ENCODE results near the gene CRTC1. TPM values are rescaled to one million over a fixed set of nuclear protein-coding genes. Genes with fewer than 3 reads are reported as not detected.

The CRTC1 gene
- total RNA-seq = 10 to 100 TPM in 1 of 2 donors, 1 to 10 TPM in 1; 9.3 to 15.7 TPM
- long read RNA-seq, donor 1, partial matches to known transcripts = 4 of 5 reads
- long read RNA-seq, donor 1, other reads (novel, unspliced or antisense) = 0 of 5 reads
- long read RNA-seq, donor 2, partial matches to known transcripts = 7 of 19 reads
- long read RNA-seq, donor 2, other reads (novel, unspliced or antisense) = 12 of 19 reads

- intact Hi-C loops (cut with DNase I) = no loop called here
- DNase-seq (ENCODE audit: low spot score) = peak; percentile 97
Observed at GRCh38 chr19:18683109-18683957, at the start of gene CRTC1. Gene CRTC1, plus strand, starts transcription at chr19:18683680. Its CDS starts 23 bp downstream, at chr19:18683703.

GRCh38 chr19:18634612-18635297 is 48.7 kb upstream of the CRTC1 start:
- intact Hi-C loops (cut with DNase I) = no loop called here
- DNase-seq (ENCODE audit: low spot score) = no peak

- DNase-seq (ENCODE audit: low spot score) = no peak
- intact Hi-C loops (cut with DNase I) = no loop called here
Observed at GRCh38 chr19:18635831-18636182, 47.7 kb upstream of the CRTC1 start.

- intact Hi-C loops (cut with DNase I) = no loop called here
- DNase-seq (ENCODE audit: low spot score) = peak; percentile 100
Observed at GRCh38 chr19:18636183-18636968, 47.1 kb upstream of the CRTC1 start.

- DNase-seq (ENCODE audit: low spot score) = no peak
- intact Hi-C loops (cut with DNase I) = no loop called here
Observed at GRCh38 chr19:18636969-18637629, 46.4 kb upstream of the CRTC1 start, which contains the start of gene KLHL26. Gene KLHL26, plus strand, starts transcription at chr19:18637028. Its CDS starts 27 bp downstream, at chr19:18637055.

- DNase-seq (ENCODE audit: low spot score) = no peak
- intact Hi-C loops (cut with DNase I) = no loop called here
Observed at GRCh38 chr19:18637673-18638630, 45.5 kb upstream of the CRTC1 start.

GRCh38 chr19:18639706-18640243 is 43.7 kb upstream of the CRTC1 start:
- intact Hi-C loops (cut with DNase I) = no loop called here
- no peak for DNase-seq (ENCODE audit: low spot score)

GRCh38 chr19:18644196-18645034 is 39.1 kb upstream of the CRTC1 start:
- intact Hi-C loops (cut with DNase I) = no loop called here
- no peak for DNase-seq (ENCODE audit: low spot score)

GRCh38 chr19:18645035-18645511 is 38.4 kb upstream of the CRTC1 start:
- no peak for DNase-seq (ENCODE audit: low spot score)
- intact Hi-C loops (cut with DNase I) = no loop called here

- DNase-seq (ENCODE audit: low spot score) = no peak
- intact Hi-C loops (cut with DNase I) = no loop called here
Observed at GRCh38 chr19:18646535-18647370, 36.7 kb upstream of the CRTC1 start.

- intact Hi-C loops (cut with DNase I) = no loop called here
- DNase-seq (ENCODE audit: low spot score) = no peak
Observed at GRCh38 chr19:18647371-18647767, 36.1 kb upstream of the CRTC1 start.

GRCh38 chr19:18647807-18648206 is 35.7 kb upstream of the CRTC1 start:
- no peak for DNase-seq (ENCODE audit: low spot score)
- intact Hi-C loops (cut with DNase I) = no loop called here

GRCh38 chr19:18648973-18649315 is 34.5 kb upstream of the CRTC1 start:
- intact Hi-C loops (cut with DNase I) = no loop called here
- DNase-seq (ENCODE audit: low spot score) = peak; percentile 87

- intact Hi-C loops (cut with DNase I) = no loop called here
Observed at GRCh38 chr19:18649371-18650020, 34.0 kb upstream of the CRTC1 start.

GRCh38 chr19:18650021-18650390 is 33.5 kb upstream of the CRTC1 start:
- intact Hi-C loops (cut with DNase I) = no loop called here
- DNase-seq (ENCODE audit: low spot score) = peak; percentile 94

More at GRCh38 chr19:18649371-18650020, 34.0 kb upstream of the CRTC1 start:
- DNase-seq (ENCODE audit: low spot score) = peak; percentile 93
